ENCODE measurements around the gene TAF1D. TPM values are rescaled to one million over a fixed set of nuclear protein-coding genes. Genes with fewer than 3 reads are reported as not detected.
"Not testable (repeated sequence)": the region's sequence is repeated elsewhere in the genome, so short reads cannot be mapped to it uniquely, and the experiment has no call there.

The TAF1D gene
- total RNA-seq, 2 experiments from 2014 or later, result 183 to 184 TPM

DNA sequence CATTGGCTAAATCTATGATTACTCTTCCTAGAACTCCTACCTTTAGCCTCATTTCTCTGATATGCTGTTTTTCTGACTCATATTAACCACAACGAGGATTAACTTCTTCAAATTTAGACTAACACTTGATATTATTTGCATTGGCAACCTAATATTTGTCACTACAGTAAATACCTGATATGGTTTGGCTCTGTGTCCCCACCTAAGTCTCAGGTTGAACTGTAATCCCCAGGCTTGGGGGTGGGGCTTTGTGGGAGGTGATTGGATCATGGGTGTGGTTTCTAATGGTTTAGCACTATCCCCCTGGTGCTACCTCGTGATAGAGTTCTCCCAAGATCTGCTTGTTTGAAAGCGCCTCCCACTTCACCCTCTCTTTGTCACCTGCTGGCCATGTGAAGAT lies 25.7 kb upstream of the TAF1D start:
- H3K27me3 Mint-ChIP-seq, result no peaks in the 10 kb centered on the region
- peaks cover 13% of the 10 kb centered on the region for H3K9me3 Mint-ChIP-seq
- H3K27ac Mint-ChIP-seq, result no peak overlapping the region
- ChIA-PET POLR2A (interaction anchor here (1.9 kb wide), 1 partner anchor 17 kb away, joined by 9 read pairs; the partner anchor contains the start of gene MED17), CTCF (no interaction called here)
- H3K4me3 Mint-ChIP-seq, result no peak overlapping the region
- peaks cover 35% of the 10 kb centered on the region for H3K36me3 Mint-ChIP-seq (ENCODE audit: low read depth)
- DNase-seq, result no peak
- no peaks in the 10 kb centered on the region for H3K4me1 Mint-ChIP-seq

DNA sequence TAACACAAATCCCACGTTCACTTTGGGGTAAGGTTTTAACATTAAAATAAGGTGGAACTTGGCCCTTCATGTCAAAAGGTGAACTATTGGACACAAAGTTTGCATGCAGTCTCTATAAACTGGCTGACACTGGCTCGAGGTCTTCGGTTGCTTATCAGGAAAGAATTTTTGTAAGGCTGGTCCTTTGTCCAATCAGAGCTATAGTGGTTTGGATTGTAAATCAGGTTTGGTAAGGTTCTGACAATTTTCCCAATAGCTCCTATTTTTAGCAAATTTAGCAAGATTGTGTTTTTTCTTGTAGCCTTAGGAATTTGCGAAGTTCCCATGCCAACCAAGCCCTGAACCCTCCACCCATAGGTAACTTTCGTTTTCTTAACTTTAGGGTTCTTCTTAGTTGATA lies 25.2 kb upstream of the TAF1D start:
- H3K27ac Mint-ChIP-seq, result no peak overlapping the region
- DNase-seq, result no peak
- no peaks in the 10 kb centered on the region for H3K4me1 Mint-ChIP-seq
- ChIA-PET POLR2A (interaction anchor here (2.2 kb wide), 1 partner anchor 9 kb away, joined by 8 read pairs; no protein-coding TSS in a partner anchor), CTCF (no interaction called here)
- H3K27me3 Mint-ChIP-seq, result no peaks in the 10 kb centered on the region
- peaks cover 13% of the 10 kb centered on the region for H3K9me3 Mint-ChIP-seq
- no peak overlapping the region for H3K4me3 Mint-ChIP-seq
- H3K36me3 Mint-ChIP-seq (ENCODE audit: low read depth), result peaks cover 35% of the 10 kb centered on the region

DNA sequence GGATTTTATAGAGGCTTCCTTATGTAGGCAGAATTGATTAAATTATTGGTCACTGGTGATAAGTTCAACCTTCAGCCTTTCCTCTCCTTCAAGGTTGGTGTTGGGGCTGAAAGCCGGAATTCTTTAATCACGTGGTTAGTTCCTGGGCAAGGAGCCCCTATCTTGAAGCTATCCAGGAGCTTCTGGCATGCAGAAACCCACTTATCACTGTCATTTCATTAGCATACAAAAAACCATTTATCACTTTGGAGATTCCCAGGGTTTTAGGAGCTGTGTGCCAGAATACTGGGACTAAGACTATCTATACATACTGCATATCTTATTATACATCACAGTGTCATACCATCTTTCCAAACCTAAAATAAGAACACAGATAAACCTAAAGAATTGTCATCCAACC lies 24.3 kb upstream of the TAF1D start:
- H3K36me3 Mint-ChIP-seq (ENCODE audit: low read depth), result peaks cover 42% of the 10 kb centered on the region
- H3K27me3 Mint-ChIP-seq, result no peaks in the 10 kb centered on the region
- DNase-seq, result no peak
- H3K4me1 Mint-ChIP-seq, result no peaks in the 10 kb centered on the region
- POLR2A ChIA-PET, result interaction anchor here (0.9 to 2.2 kb wide), 2 partner anchors 10 to 18 kb away, joined by 3 to 8 read pairs; partner anchors contain the start of gene MED17
- peaks cover 13% of the 10 kb centered on the region for H3K9me3 Mint-ChIP-seq
- H3K27ac Mint-ChIP-seq, result no peak overlapping the region
- CTCF ChIA-PET, result interaction anchor here (0.6 kb wide), 1 partner anchor 27 kb away, joined by 3 read pairs; no protein-coding TSS in a partner anchor
- H3K4me3 Mint-ChIP-seq, result no peak overlapping the region

DNA sequence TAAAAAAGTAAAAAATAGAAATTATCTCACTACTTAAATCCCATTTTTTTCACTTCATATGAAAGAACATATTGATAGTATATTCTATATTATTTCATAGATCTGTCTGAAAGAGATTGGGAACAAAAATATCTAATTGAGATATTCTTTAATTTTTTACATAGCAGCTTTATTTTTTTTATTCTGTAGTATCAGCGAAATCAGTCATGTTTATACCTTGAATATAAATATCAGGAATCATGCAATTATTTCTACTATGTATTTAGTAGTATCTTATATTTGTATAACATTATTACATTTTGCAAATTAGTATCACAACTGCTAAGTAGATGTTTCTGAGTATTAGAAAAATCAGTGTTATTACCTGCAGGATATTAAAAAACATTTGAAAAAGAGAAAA lies 20.6 kb upstream of the TAF1D start:
- CTCF ChIA-PET, result no interaction called here
- no peaks in the 10 kb centered on the region for H3K27me3 Mint-ChIP-seq
- peaks cover 51% of the 10 kb centered on the region for H3K36me3 Mint-ChIP-seq (ENCODE audit: low read depth)
- POLR2A ChIA-PET, result interaction anchor here (0.9 to 1.9 kb wide), 3 partner anchors 20 to 22 kb away, joined by 3 to 5 read pairs (median 4); partner anchors contain the start of genes C11orf54, MED17 and TAF1D
- peaks cover 8% of the 10 kb centered on the region for H3K9me3 Mint-ChIP-seq
- no peak for DNase-seq
- H3K4me3 Mint-ChIP-seq, result no peak overlapping the region
- H3K27ac Mint-ChIP-seq, result no peak overlapping the region
- no peaks in the 10 kb centered on the region for H3K4me1 Mint-ChIP-seq

DNA sequence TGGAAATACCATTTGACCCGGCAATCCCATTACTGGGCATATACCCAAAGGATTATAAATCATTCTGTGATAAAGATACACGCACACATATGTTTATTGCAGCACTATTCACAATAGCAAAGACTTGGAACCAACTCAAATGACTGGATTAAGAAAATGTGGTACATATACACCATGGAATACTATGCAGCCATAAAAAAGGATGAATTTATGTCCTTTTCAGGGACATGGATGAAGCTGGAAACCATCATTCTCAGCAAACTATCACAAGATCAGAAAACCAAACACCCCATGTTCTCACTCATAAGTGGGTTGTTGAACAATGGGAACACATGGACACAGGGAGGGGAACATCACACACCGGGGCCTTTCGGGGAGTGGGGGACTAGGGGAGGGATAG lies 17.8 kb upstream of the TAF1D start:
- H3K27ac Mint-ChIP-seq, H3K9me3 Mint-ChIP-seq, DNase-seq, H3K4me3 Mint-ChIP-seq, POLR2A ChIA-PET, CTCF ChIA-PET, H3K27me3 Mint-ChIP-seq, H3K4me1 Mint-ChIP-seq: not testable (repeated sequence)
- H3K36me3 Mint-ChIP-seq (ENCODE audit: low read depth), result peaks cover 41% of the 10 kb centered on the region

DNA sequence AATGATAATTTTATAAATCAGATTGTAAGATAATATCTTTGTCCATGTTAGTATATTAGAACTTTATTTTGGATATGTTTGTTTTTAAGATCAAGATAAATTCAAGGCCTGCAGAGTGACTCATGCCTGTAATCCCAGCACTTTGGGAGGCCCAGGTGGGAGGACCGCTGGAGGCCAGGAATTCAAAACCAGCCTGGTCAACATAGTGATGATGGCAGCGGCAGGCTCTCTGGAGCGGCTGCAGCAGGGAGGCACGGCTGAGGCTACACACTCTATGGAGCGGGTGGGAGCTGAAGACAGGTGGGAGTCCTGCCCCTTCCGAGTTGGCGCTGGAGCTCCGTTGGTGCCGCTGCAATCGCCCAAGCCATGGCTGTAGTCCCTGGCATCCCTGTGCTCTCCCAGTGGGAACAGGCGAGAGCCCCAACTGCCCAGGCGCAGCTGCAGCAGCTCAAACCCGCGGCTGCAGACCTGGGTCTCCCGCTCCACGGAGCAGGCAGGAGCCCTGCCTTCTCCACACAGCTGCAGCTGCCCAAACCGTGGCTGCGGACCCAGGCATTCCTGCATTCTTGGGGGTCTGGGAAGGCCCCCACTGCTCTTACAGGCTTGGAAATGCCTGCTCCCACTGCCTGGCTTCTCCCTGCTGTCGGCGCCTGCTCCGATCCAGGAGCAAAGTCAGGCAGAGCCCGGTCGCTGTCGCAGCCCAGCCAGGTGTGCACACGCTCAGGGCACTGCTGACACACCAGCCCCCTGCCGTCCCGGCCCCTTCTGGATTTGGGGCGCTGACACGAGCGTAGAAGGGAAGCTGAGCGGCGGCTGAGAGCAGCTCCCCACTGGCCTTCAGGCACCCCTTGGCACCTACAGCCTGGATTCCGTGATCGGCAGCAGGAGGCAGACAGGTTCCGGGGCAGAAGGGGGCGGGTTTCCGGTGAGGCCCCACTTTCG lies 16.9 kb upstream of the TAF1D start:
- no peak for DNase-seq
- ChIA-PET CTCF (no interaction called here), POLR2A (interaction anchor here (3.8 kb wide), 1 partner anchor 17 kb away, joined by 19 read pairs; the partner anchor contains the start of genes C11orf54 and TAF1D)
- Mint-ChIP-seq H3K4me1 (no peaks in the 10 kb centered on the region), H3K9me3 (no peaks in the 10 kb centered on the region), H3K36me3 (ENCODE audit: low read depth) (peaks cover 47% of the 10 kb centered on the region), H3K27me3 (no peaks in the 10 kb centered on the region), H3K4me3 (no peak overlapping the region), H3K27ac (no peak overlapping the region)

DNA sequence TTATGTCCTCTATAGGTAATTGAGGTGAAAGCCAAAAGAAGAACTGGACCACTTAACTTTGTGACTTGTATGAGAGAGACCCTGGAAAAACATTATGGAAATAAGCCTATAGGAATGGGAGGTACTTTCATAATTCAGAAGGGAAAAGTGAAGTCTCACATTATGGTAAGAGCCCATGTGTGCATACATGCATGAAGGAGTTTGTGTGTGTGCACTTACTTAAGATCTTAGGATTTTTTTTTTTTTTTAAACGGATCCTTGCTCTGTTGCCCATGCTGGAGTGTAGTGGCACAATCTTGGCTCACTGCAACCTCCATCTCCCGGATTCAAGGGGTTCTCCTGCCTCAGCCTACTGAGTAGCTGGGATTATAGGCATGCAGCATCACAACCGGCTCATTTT lies 16.0 kb upstream of the TAF1D start:
- no peak for DNase-seq
- ChIA-PET POLR2A (interaction anchor here (3.8 kb wide), 1 partner anchor 16 kb away, joined by 19 read pairs; the partner anchor contains the start of genes C11orf54 and TAF1D), CTCF (no interaction called here)
- no peaks in the 10 kb centered on the region for H3K9me3 Mint-ChIP-seq
- no peaks in the 10 kb centered on the region for H3K27me3 Mint-ChIP-seq
- H3K4me3 Mint-ChIP-seq, result no peak overlapping the region
- H3K4me1 Mint-ChIP-seq, result no peaks in the 10 kb centered on the region
- H3K27ac Mint-ChIP-seq, result no peak overlapping the region
- H3K36me3 Mint-ChIP-seq (ENCODE audit: low read depth), result peaks cover 49% of the 10 kb centered on the region

DNA sequence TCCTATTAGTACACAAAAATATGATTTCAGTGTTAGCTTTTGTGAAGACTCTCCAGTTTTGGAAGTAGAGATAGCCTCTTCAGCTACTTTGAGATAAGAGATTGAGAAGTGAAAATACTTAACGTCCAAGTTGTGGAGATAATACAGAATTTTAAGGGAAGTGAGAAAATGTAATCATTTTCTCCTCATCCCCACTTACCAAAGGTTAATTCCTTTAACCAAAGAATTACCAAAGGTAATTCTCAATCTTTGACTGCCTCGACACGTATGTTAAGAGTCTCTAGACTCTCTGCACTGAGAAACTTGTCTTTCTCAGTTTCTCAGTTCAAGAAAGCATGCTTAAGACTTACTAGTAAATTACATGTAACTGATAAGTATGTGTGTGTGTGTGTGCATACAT lies 15.5 kb upstream of the TAF1D start:
- H3K9me3 Mint-ChIP-seq, result no peaks in the 10 kb centered on the region
- H3K4me1 Mint-ChIP-seq, result no peaks in the 10 kb centered on the region
- H3K27me3 Mint-ChIP-seq, result no peaks in the 10 kb centered on the region
- no peak overlapping the region for H3K27ac Mint-ChIP-seq
- no peak for DNase-seq
- CTCF ChIA-PET, result interaction anchor here (0.7 kb wide), 1 partner anchor 33 kb away, joined by 3 read pairs; no protein-coding TSS in a partner anchor
- H3K4me3 Mint-ChIP-seq, result no peak overlapping the region
- peaks cover 51% of the 10 kb centered on the region for H3K36me3 Mint-ChIP-seq (ENCODE audit: low read depth)
- POLR2A ChIA-PET, result interaction anchor here (0.6 to 3.8 kb wide), 2 partner anchors 16 to 1120 kb away, joined by 3 to 19 read pairs; partner anchors contain the start of genes C11orf54 and TAF1D

DNA sequence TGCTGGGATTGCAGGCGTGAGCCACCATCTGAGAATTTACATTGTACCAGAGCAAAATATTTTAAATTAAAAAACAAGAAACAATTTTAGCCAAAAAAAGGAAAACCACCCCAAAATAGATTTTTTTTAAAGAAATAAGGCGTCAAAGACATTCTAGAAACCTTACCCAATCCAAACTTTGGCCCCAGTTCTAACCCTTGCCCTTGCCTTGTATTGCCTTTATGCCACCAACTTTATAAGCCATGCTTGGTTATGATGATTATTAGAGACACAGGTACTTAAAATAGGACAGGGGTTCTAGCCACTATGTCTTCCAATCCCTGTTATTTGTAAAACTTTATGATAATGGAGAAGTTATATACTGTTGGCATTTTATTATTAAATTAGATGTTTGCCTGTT lies 11.9 kb upstream of the TAF1D start:
- Mint-ChIP-seq H3K36me3 (ENCODE audit: low read depth) (peaks cover 30% of the 10 kb centered on the region), H3K9me3 (no peaks in the 10 kb centered on the region), H3K4me1 (no peaks in the 10 kb centered on the region), H3K27me3 (no peaks in the 10 kb centered on the region), H3K4me3 (no peak overlapping the region), H3K27ac (no peak overlapping the region)
- POLR2A ChIA-PET, result no interaction called here
- DNase-seq, result no peak
- CTCF ChIA-PET, result no interaction called here

DNA sequence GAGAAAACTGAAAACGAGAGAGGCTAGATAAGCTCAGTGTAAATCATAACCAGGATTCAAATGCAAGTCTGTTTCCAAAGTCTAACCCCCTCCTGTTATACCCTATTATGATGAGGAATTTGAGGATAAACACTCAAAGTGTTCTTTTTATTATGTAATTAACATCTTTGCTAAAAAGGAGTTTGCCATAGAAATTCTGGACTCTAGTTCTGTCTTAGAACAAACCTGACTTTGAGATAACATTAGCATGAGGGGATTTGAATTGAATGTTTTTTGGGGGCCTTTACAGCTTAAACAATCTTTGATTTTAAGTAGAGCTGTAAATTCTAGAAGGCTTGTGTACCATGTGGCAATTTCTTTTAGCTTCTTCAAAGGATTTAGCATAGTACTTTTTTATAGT lies 9.7 kb upstream of the TAF1D start:
- H3K27me3 Mint-ChIP-seq, result no peaks in the 10 kb centered on the region
- POLR2A ChIA-PET, result interaction anchor here (1.3 kb wide), 1 partner anchor 9 kb away, joined by 4 read pairs; the partner anchor contains the start of genes C11orf54 and TAF1D
- CTCF ChIA-PET, result interaction anchor here (0.6 kb wide), 1 partner anchor 184 kb away, joined by 4 read pairs; no protein-coding TSS in a partner anchor
- peaks cover 24% of the 10 kb centered on the region for H3K36me3 Mint-ChIP-seq (ENCODE audit: low read depth)
- no peaks in the 10 kb centered on the region for H3K4me1 Mint-ChIP-seq
- H3K9me3 Mint-ChIP-seq, result no peaks in the 10 kb centered on the region
- DNase-seq, result no peak
- no peak overlapping the region for H3K4me3 Mint-ChIP-seq
- H3K27ac Mint-ChIP-seq, result no peak overlapping the region

DNA sequence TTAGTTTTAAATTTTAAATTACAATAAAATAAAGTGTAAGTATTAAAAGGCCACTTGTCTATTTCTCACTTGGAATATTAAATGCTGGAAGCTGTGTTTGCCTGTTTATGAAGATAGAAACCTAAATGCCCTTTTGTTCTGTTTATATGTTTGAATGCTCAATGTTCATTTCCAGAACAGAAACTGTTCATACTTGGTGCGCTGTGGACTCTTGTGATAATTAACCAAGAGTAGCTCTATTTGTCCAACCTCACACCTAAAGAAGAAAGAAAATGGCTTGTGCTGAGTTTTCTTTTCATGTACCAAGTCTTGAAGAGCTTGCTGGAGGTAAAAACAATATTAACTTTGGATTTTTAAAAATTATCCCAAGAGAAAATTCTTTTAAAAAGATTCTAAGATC lies 5.8 kb upstream of the TAF1D start:
- DNase-seq, result no peak
- POLR2A ChIA-PET, result no interaction called here
- no peaks in the 10 kb centered on the region for H3K9me3 Mint-ChIP-seq
- H3K4me3 Mint-ChIP-seq, result no peak overlapping the region
- no peak overlapping the region for H3K27ac Mint-ChIP-seq
- H3K36me3 Mint-ChIP-seq (ENCODE audit: low read depth), result peaks cover 14% of the 10 kb centered on the region
- H3K27me3 Mint-ChIP-seq, result no peaks in the 10 kb centered on the region
- peaks cover 13% of the 10 kb centered on the region for H3K4me1 Mint-ChIP-seq
- CTCF ChIA-PET, result interaction anchor here (1.0 kb wide), 1 partner anchor 38 kb away, joined by 3 read pairs; no protein-coding TSS in a partner anchor

DNA sequence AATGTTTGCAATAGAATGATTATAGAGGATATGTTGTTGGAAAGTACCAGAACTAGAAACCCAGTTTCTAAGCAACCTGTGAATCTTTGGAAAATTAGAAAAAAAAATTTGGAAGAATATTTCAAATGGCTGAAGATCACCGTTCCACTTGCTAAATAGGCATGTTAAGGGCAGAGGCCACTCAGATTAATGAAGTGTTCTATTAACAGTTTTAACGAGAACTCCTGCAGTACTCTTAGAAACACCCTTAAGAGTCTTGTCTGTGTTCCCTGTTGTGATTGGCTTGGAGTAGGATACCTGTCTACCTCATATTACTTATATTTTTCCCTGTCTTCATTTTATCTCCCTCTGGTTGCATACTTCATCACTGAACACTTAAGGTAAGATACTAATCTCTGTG lies 4.8 kb upstream of the TAF1D start:
- Mint-ChIP-seq H3K27me3 (no peaks in the 10 kb centered on the region), H3K36me3 (ENCODE audit: low read depth) (peaks cover 19% of the 10 kb centered on the region), H3K27ac (no peak overlapping the region), H3K4me1 (peaks cover 13% of the 10 kb centered on the region), H3K9me3 (no peaks in the 10 kb centered on the region), H3K4me3 (no peak overlapping the region)
- ChIA-PET CTCF (interaction anchor here (1.0 kb wide), 1 partner anchor 37 kb away, joined by 3 read pairs; no protein-coding TSS in a partner anchor), POLR2A (no interaction called here)
- DNase-seq, result no peak

DNA sequence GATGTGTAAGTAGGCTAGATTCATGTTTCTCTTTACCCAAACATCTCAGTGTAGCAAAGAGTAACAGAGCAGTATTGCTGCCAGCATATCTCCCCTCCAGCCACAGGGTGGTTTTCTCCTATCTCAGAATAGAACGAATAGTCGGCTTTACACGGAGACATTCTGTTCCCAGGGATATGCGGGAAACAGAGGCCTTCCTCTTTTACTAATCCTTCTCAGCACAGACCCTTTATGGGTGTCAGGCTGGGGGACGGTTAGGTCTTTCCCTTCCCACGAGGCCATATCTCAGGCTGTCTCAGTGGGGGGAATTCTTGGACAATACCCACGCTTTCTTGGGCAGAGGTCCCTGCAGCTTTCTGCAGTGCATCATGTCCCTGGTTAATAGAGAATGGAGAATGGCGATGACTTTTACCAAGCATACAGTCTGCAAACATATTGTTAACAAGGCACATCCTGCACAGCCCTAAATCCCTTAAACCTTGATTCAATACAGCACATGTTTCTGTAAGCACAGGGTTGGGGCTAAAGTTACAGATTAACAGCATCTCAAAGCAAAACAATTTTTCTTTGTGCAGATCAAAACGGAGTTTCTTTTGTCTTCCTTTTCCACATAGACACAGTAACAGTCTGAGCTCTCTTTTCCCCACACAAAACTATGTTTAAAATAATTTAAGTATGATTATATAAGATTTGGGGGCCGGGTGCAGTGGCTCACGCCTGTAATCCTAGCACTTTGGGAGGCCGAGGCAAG lies 3.9 kb upstream of the TAF1D start:
- DNase-seq, H3K4me3 Mint-ChIP-seq, H3K9me3 Mint-ChIP-seq, H3K27ac Mint-ChIP-seq, POLR2A ChIA-PET, H3K27me3 Mint-ChIP-seq, CTCF ChIA-PET: not testable (repeated sequence)
- Mint-ChIP-seq H3K36me3 (ENCODE audit: low read depth) (peaks cover 27% of the 10 kb centered on the region), H3K4me1 (peaks cover 14% of the 10 kb centered on the region)
